Ascending aorta (tissue), 2 donors: ENCODE results near the gene EMC10. TPM values are rescaled to one million over a fixed set of nuclear protein-coding genes. Genes with fewer than 3 reads are reported as not detected.

Source experiments
- DNase-seq, 2 donors: peaks; one replicate each; pipeline ENCODE4 v3.0.0-alpha.2; 2019; ENCODE audit warnings: low spot score in 2 of 2
- H3K27ac ChIP-seq, 2 donors: fragments of 200-600 bp; sonication (generic); one replicate each; pipeline ENCODE4 v1.5.1; 2016 to 2017; ENCODE audit warnings: mild to moderate bottlenecking in 1 of 2
- H3K27me3 ChIP-seq: fragments of 200-600 bp; sonication (generic); one replicate; pipeline ENCODE4 v1.5.1; 2017
- H3K36me3 ChIP-seq, 2 donors: fragments of 200-600 bp; sonication (generic); one replicate each; pipeline ENCODE4 v1.5.1; 2016
- H3K4me1 ChIP-seq, 2 donors: fragments of 200-600 bp; sonication (generic); one replicate each; pipeline ENCODE4 v1.5.1; 2016 to 2017; ENCODE audit warnings: mild to moderate bottlenecking in 1 of 2
- H3K4me3 ChIP-seq, 2 donors: fragments of 200-600 bp; sonication (generic); one replicate each; pipeline ENCODE4 v1.5.1; 2016 to 2017; ENCODE audit warnings: mild to moderate bottlenecking in 1 of 2
- H3K9me3 ChIP-seq, 2 donors: fragments of 200-600 bp; sonication (generic); one replicate each; pipeline ENCODE4 v1.5.1; 2016
- CTCF ChIP-seq, 3 experiments: fragments of 200-600 bp in 2 of 3; fragments of 450-650 bp in 1 of 3; sonication (generic) in 2 of 3; IDR thresholded peaks; one replicate each; pipeline ENCODE4 v1.5.1; 2016 to 2019; ENCODE audit warnings: antibody characterized with exemption in 3 of 3, mild to moderate bottlenecking in 1 of 3, moderate library complexity in 1 of 3
- intact Hi-C: fragments of 100-400 bp; cut with DNase I; formaldehyde crosslinking; loops from one replicate; pipeline ENCODE4 v1.15.1; 2023
- total RNA-seq: library from RNA; depleted of rRNA; stranded (reverse); fragments of >200 nt; gene quantifications from one replicate; pipeline ENCODE4 v1.1.0, GENCODE V29; 2016

EMC10 gene
- total RNA-seq, 1 donor from 2014 or later, result 87.9 TPM

GRCh38 chr19:50447750-50448149, 28.6 kb upstream of the EMC10 start:
- H3K4me3 ChIP-seq, result no peak overlapping the region
- peaks cover 0 to 5% of the 10 kb centered on the region in 2 donors for H3K9me3 ChIP-seq
- DNase-seq, result no peak
- H3K36me3 ChIP-seq, result no peaks in the 10 kb centered on the region
- intact Hi-C loops, result no loop called here
- H3K27ac ChIP-seq, result no peak overlapping the region
- no peaks in the 10 kb centered on the region for H3K27me3 ChIP-seq
- no peaks in the 10 kb centered on the region for H3K4me1 ChIP-seq
- TF ChIP-seq CTCF (IDR thresholded peaks at IDR 0.05), result no peak

- DNase-seq, result no peak
- no peak for TF ChIP-seq CTCF (IDR thresholded peaks at IDR 0.05)
- Histone ChIP-seq H3K9me3 (peaks cover 0 to 5% of the 10 kb centered on the region in 2 donors), H3K36me3 (no peaks in the 10 kb centered on the region), H3K4me3 (no peak overlapping the region), H3K27me3 (no peaks in the 10 kb centered on the region), H3K27ac (no peak overlapping the region), H3K4me1 (no peaks in the 10 kb centered on the region)
- intact Hi-C loops, result no loop called here
These were observed 26.9 kb upstream of the EMC10 start for GRCh38 chr19:50449236-50449899.

- TF ChIP-seq CTCF (IDR thresholded peaks at IDR 0.05), result no peak
- intact Hi-C loops, result no loop called here
- no peak overlapping the region for H3K27ac ChIP-seq
- no peak for DNase-seq
- H3K27me3 ChIP-seq, result no peaks in the 10 kb centered on the region
- H3K9me3 ChIP-seq, result peaks cover 0 to 5% of the 10 kb centered on the region in 2 donors
- no peaks in the 10 kb centered on the region for H3K4me1 ChIP-seq
- H3K36me3 ChIP-seq, result no peaks in the 10 kb centered on the region
- H3K4me3 ChIP-seq, result no peak overlapping the region
These were observed 25.7 kb upstream of the EMC10 start for GRCh38 chr19:50450369-50451222.

- no peak for DNase-seq
- no peaks in the 10 kb centered on the region for H3K36me3 ChIP-seq
- H3K4me3 ChIP-seq, result no peak overlapping the region
- peaks cover 0 to 5% of the 10 kb centered on the region in 2 donors for H3K9me3 ChIP-seq
- TF ChIP-seq CTCF (IDR thresholded peaks at IDR 0.05), result no peak
- H3K4me1 ChIP-seq, result no peaks in the 10 kb centered on the region
- intact Hi-C loops, result no loop called here
- H3K27me3 ChIP-seq, result no peaks in the 10 kb centered on the region
- no peak overlapping the region for H3K27ac ChIP-seq
These were observed 25.1 kb upstream of the EMC10 start for GRCh38 chr19:50451223-50451534.

- Histone ChIP-seq H3K27ac (no peak overlapping the region), H3K27me3 (peaks cover 5% of the 10 kb centered on the region), H3K4me3 (no peak overlapping the region), H3K9me3 (no peaks in the 10 kb centered on the region), H3K36me3 (no peaks in the 10 kb centered on the region), H3K4me1 (no peaks in the 10 kb centered on the region)
- no peak for TF ChIP-seq CTCF (IDR thresholded peaks at IDR 0.05)
- intact Hi-C loops, result no loop called here
- DNase-seq, result no peak
These were observed 23.1 kb upstream of the EMC10 start for GRCh38 chr19:50453243-50453642.
